Fibroblast of lung (primary cell): ENCODE results near the gene KRT15.

ENCODE experiments used
- EZH2 ChIP-seq: IDR thresholded peaks from 2 replicates; pipeline ENCODE4 v1.5.1; 2012; ENCODE audit warnings: low read length, control low read depth, mild to moderate bottlenecking; ENCODE audit errors: missing control alignments
- TF ChIP-seq, protein P1 (sequence below), 2 donors: IDR thresholded peaks in 1 of 2; conservative IDR thresholded peaks in 1 of 2; 1 replicate in 1 of 2; 2 replicates in 1 of 2; pipeline ENCODE4 v1.5.1; 2011 to 2012; ENCODE audit warnings: low read length in 2 of 2, control low read depth in 1 of 2, inconsistent platforms in 1 of 2, low read depth in 1 of 2, mild to moderate bottlenecking in 1 of 2

DNA sequence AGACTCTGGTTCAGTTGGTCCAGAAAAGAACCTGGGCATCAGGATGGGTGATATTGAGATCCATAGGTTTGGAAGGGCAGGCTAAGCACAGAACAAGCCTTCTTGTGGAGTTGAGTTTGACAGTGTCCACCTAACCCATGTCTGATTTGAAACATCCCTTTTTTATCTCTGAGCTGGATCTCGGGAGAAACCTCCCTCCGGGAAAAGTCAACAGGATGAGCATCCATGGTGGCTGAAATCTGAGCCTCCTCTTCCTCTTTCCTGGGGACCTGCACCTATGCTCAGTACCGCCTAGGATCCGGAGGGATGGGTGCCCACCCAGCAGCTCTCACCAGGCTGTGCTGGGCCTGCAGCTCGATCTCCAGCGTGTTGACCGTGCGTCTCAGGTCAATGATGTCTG lies 54.9 kb downstream of the KRT15 start:
- TF ChIP-seq, protein P1, sequence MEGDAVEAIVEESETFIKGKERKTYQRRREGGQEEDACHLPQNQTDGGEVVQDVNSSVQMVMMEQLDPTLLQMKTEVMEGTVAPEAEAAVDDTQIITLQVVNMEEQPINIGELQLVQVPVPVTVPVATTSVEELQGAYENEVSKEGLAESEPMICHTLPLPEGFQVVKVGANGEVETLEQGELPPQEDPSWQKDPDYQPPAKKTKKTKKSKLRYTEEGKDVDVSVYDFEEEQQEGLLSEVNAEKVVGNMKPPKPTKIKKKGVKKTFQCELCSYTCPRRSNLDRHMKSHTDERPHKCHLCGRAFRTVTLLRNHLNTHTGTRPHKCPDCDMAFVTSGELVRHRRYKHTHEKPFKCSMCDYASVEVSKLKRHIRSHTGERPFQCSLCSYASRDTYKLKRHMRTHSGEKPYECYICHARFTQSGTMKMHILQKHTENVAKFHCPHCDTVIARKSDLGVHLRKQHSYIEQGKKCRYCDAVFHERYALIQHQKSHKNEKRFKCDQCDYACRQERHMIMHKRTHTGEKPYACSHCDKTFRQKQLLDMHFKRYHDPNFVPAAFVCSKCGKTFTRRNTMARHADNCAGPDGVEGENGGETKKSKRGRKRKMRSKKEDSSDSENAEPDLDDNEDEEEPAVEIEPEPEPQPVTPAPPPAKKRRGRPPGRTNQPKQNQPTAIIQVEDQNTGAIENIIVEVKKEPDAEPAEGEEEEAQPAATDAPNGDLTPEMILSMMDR (conservative IDR thresholded peaks at IDR 0.05 in 1 of 2, IDR thresholded peaks at IDR 0.05 in 1 of 2; ENCODE audit: low read depth in 1 of 2, low read length in 2 of 2): no peak
- TF ChIP-seq EZH2: no peak
